ENCODE measurements around the gene DNMT3A.

DNMT3A gene

GRCh38 chr2:25293145-25293544, 48.6 kb downstream of the DNMT3A start:
- Mint-ChIP-seq H3K4me3 (no peak overlapping the region), H3K4me1 (ENCODE audit: low read depth) (peaks cover 25% of the 10 kb centered on the region), H3K9me3 (no peaks in the 10 kb centered on the region), H3K27me3 (ENCODE audit: low read depth) (no peaks in the 10 kb centered on the region), H3K27ac (no peak overlapping the region), H3K36me3 (ENCODE audit: low read depth) (peaks cover 16% of the 10 kb centered on the region)
- DNase-seq (ENCODE audit: low spot score) = no peak

DNA sequence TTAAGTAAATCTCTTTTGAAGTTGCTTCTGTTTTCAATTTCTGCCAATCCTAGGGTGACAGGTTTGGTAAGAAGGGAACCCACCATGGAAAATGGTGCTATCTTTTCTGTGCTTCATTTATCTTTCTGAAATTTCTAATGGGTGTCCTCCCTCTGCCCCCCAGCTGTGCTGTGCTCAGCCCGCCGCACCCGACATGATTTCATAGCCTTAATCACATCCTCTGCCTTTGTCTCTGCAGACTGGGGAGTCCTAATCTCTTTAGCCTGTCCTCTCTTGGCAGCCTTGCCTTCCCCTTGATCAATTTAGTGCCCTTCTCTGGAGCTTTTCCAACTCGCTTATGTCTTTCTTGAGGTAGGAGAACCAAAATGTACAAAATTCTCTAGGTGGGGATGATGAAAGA, 49.3 kb downstream of the DNMT3A start:
- no peak for DNase-seq (ENCODE audit: low spot score)
- Mint-ChIP-seq H3K9me3 (no peaks in the 10 kb centered on the region), H3K36me3 (ENCODE audit: low read depth) (peaks cover 17% of the 10 kb centered on the region), H3K4me1 (ENCODE audit: low read depth) (peaks cover 26% of the 10 kb centered on the region), H3K4me3 (no peak overlapping the region), H3K27me3 (ENCODE audit: low read depth) (no peaks in the 10 kb centered on the region), H3K27ac (peak overlapping the region; percentile 24)

DNA sequence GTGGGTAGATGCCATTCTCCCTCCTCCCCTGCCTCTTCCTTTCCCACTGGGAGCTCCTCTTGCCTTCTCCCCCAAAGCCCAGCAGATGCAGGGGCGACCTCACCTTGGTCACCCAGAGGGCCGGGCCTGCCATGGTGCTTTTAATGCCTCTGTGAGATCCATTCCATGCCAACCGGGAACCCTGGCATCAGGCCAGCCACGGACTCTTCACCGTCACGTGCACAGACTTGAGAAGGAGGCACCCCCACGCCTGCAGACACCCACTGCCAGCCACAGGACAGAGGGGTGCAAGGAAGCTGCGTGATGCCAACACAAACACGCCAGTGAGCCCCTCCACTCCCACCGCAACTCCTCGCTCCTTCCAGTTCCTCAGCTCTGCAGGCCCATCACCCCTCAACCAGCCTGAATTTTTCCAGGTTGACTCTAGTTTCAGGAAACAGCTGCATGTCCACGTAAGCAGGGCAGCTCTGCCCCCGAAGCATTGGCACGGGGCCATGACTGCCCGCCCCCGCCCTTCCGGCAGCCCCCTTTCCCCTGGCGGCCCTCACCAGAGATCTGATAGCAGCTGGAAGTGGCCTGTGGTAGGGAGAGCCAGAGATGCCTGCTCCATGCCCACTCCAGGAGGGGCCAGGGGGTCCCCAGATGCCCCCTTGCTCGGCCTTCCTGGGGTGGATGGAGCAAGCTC, 50.8 kb downstream of the DNMT3A start:
- H3K4me3 Mint-ChIP-seq = no peak overlapping the region
- H3K4me1 Mint-ChIP-seq (ENCODE audit: low read depth) = peaks cover 30% of the 10 kb centered on the region

GRCh38 chr2:25286723-25287483, 54.8 kb downstream of the DNMT3A start:
- Mint-ChIP-seq H3K9me3 (no peaks in the 10 kb centered on the region), H3K4me3 (no peak overlapping the region), H3K36me3 (ENCODE audit: low read depth) (peaks cover 24% of the 10 kb centered on the region), H3K27me3 (ENCODE audit: low read depth) (no peaks in the 10 kb centered on the region), H3K4me1 (ENCODE audit: low read depth) (peaks cover 23% of the 10 kb centered on the region), H3K27ac (peak overlapping the region; percentile 87)
- DNase-seq (ENCODE audit: low spot score) = no peak

More for the DNA sequence above, 50.8 kb downstream of the DNMT3A start:
- Mint-ChIP-seq H3K36me3 (ENCODE audit: low read depth) (peaks cover 18% of the 10 kb centered on the region), H3K27me3 (ENCODE audit: low read depth) (no peaks in the 10 kb centered on the region), H3K9me3 (no peaks in the 10 kb centered on the region), H3K27ac (no peak overlapping the region)
- no peak for DNase-seq (ENCODE audit: low spot score)

- no peaks in the 10 kb centered on the region for H3K9me3 Mint-ChIP-seq
- peak overlapping the region; percentile 53 for H3K4me3 Mint-ChIP-seq
- H3K36me3 Mint-ChIP-seq (ENCODE audit: low read depth) = peaks cover 31% of the 10 kb centered on the region
- no peaks in the 10 kb centered on the region for H3K27me3 Mint-ChIP-seq (ENCODE audit: low read depth)
- peak; percentile 63 for DNase-seq (ENCODE audit: low spot score)
- peaks cover 23% of the 10 kb centered on the region for H3K4me1 Mint-ChIP-seq (ENCODE audit: low read depth)
- H3K27ac Mint-ChIP-seq = peak overlapping the region; percentile 95
Observed at GRCh38 chr2:25286025-25286400, 55.7 kb downstream of the DNMT3A start.

DNA sequence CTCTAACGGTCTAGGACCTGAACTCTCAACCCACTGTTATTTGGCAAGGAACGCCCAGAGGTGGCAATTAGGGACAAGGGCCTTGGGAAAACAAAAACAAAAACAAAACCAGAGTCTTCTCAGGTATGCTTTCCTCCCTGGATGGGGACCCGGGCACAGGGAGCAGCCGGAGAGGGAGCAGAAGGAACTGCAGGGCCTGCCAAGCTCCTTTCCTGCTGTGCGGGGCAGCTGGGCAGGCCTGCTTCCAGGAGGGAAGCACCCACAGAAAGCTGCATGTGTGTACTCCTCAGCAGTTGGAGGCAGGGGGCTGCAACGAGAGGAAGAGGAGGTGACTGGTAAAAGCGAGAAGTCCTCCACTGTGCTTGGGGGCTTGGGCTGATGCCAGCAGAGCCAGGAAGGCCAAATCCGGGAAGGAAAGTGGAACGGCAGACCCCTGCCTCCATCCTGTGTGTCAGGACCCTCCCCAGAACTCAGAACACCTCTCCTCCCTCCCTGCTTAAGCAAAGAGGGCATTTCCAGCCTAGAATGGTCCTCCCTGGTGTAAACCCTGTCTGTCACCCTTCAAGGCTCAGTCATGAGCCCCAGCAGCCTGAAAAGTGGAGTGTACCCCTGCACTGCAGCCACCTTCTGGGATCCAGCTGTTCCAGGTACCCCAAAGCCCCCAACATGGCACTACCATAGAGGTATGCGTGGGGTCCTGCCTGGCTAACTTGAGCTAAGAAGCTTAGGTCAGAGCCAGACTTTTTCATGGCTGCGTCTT, 56.3 kb downstream of the DNMT3A start:
- H3K4me3 Mint-ChIP-seq = peak overlapping the region; percentile 53
- H3K27ac Mint-ChIP-seq = peak overlapping the region; percentile 95
- H3K27me3 Mint-ChIP-seq (ENCODE audit: low read depth) = no peaks in the 10 kb centered on the region
- DNase-seq (ENCODE audit: low spot score) = no peak
- peaks cover 36% of the 10 kb centered on the region for H3K36me3 Mint-ChIP-seq (ENCODE audit: low read depth)
- peaks cover 26% of the 10 kb centered on the region for H3K4me1 Mint-ChIP-seq (ENCODE audit: low read depth)
- no peaks in the 10 kb centered on the region for H3K9me3 Mint-ChIP-seq

DNA sequence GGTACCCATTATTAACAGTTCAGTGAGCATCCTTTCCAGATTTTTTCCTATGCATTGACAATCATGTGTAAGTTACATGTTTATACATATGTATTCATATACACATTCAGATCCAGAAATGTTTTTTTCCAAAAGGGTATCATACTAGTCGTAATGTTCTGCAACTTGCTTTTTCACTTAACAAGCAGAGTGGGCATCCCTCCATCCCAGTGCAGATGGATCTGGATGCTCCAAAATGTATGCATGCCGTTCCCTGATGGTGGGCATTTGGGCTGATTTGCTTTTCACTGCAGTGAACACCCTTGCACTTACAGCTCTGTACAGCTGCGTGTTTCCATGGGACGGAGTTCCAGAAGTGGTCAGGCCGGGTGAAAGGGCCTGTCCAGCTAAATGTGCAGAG, 57.0 kb downstream of the DNMT3A start:
- Mint-ChIP-seq H3K36me3 (ENCODE audit: low read depth) (peaks cover 37% of the 10 kb centered on the region), H3K9me3 (no peaks in the 10 kb centered on the region), H3K4me1 (ENCODE audit: low read depth) (peaks cover 31% of the 10 kb centered on the region), H3K27me3 (ENCODE audit: low read depth) (no peaks in the 10 kb centered on the region), H3K4me3 (no peak overlapping the region), H3K27ac (peak overlapping the region; percentile 95)
- no peak for DNase-seq (ENCODE audit: low spot score)

DNA sequence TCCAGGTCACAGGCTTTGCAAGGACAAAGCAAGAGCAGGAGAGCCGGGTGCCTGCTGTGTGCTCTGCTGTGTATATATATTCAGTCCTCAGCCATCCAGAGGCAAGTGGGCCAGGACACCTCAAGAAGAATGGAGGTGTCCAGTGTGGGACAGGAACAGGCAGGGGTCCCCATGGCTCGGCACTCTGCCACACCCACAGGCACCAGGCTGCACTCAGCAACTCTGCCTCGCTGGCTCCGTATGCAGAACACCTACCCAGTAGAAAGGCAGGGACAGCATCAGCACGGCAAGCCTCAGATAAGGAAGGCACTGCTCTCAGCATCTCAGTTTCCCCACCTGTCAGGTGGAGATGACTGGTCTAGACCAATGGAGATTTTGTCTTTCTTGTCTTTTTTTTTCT, 57.8 kb downstream of the DNMT3A start:
- H3K4me3 Mint-ChIP-seq = no peak overlapping the region
- H3K27me3 Mint-ChIP-seq (ENCODE audit: low read depth) = no peaks in the 10 kb centered on the region
- H3K36me3 Mint-ChIP-seq (ENCODE audit: low read depth) = peaks cover 40% of the 10 kb centered on the region
- peaks cover 40% of the 10 kb centered on the region for H3K4me1 Mint-ChIP-seq (ENCODE audit: low read depth)
- no peak for DNase-seq (ENCODE audit: low spot score)
- peak overlapping the region; percentile 26 for H3K27ac Mint-ChIP-seq
- H3K9me3 Mint-ChIP-seq = no peaks in the 10 kb centered on the region

DNA sequence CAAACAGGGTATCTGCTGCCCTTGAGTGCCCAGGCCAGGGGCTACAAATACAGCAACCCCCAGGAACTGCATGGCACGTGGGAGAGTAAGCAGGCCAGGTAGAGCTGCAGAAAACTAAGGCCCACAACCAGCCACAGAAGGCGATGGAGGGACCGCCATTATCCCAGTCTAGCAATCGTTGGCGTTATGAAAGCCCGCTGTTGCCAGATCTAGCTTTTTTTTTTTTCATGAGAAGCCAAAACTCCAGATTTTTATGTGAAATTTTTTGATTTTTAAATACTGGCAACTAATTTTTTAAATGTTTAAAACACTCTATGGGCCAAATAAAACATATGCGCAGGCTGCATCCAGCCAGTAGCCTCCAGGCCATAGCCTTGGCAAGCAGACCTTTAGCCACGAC, 59.8 kb downstream of the DNMT3A start:
- no peaks in the 10 kb centered on the region for H3K9me3 Mint-ChIP-seq
- H3K27me3 Mint-ChIP-seq (ENCODE audit: low read depth) = no peaks in the 10 kb centered on the region
- H3K27ac Mint-ChIP-seq = no peak overlapping the region
- no peak for DNase-seq (ENCODE audit: low spot score)
- H3K4me3 Mint-ChIP-seq = no peak overlapping the region
- peaks cover 35% of the 10 kb centered on the region for H3K36me3 Mint-ChIP-seq (ENCODE audit: low read depth)
- peaks cover 47% of the 10 kb centered on the region for H3K4me1 Mint-ChIP-seq (ENCODE audit: low read depth)

DNA sequence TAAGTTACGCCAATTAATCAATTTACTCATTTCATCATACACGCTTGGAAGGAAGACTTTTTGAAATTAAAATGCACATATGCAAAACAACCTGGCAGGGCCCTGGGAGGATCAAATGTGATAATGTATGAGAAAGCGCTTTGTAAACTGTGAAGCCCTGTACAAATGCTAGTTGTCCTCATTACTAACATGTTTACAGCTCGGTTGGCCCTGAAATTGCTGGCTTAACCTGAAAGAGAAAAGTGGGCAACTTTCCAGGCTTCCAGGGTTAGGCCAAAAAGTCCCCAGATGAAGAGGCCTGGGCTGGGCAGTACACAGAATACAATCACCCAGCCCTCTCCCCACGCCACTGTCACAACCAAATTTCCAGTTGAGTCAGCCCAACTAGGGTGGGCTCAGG, 60.2 kb downstream of the DNMT3A start:
- no peaks in the 10 kb centered on the region for H3K9me3 Mint-ChIP-seq
- no peak overlapping the region for H3K27ac Mint-ChIP-seq
- no peaks in the 10 kb centered on the region for H3K27me3 Mint-ChIP-seq (ENCODE audit: low read depth)
- H3K4me1 Mint-ChIP-seq (ENCODE audit: low read depth) = peaks cover 45% of the 10 kb centered on the region
- H3K36me3 Mint-ChIP-seq (ENCODE audit: low read depth) = peaks cover 33% of the 10 kb centered on the region
- DNase-seq (ENCODE audit: low spot score) = no peak
- no peak overlapping the region for H3K4me3 Mint-ChIP-seq

GRCh38 chr2:25280051-25280687, 61.6 kb downstream of the DNMT3A start:
- DNase-seq (ENCODE audit: low spot score) = no peak
- Mint-ChIP-seq H3K4me1 (ENCODE audit: low read depth) (peaks cover 45% of the 10 kb centered on the region), H3K36me3 (ENCODE audit: low read depth) (peaks cover 30% of the 10 kb centered on the region), H3K4me3 (no peak overlapping the region), H3K9me3 (no peaks in the 10 kb centered on the region), H3K27ac (peak overlapping the region; percentile 43), H3K27me3 (ENCODE audit: low read depth) (no peaks in the 10 kb centered on the region)

GRCh38 chr2:25279091-25279651, 62.6 kb downstream of the DNMT3A start:
- H3K9me3 Mint-ChIP-seq = no peaks in the 10 kb centered on the region
- DNase-seq (ENCODE audit: low spot score) = no peak
- no peaks in the 10 kb centered on the region for H3K27me3 Mint-ChIP-seq (ENCODE audit: low read depth)
- peak overlapping the region; percentile 67 for H3K4me3 Mint-ChIP-seq
- peak overlapping the region; percentile 82 for H3K27ac Mint-ChIP-seq
- H3K36me3 Mint-ChIP-seq (ENCODE audit: low read depth) = peaks cover 31% of the 10 kb centered on the region
- H3K4me1 Mint-ChIP-seq (ENCODE audit: low read depth) = peaks cover 45% of the 10 kb centered on the region

GRCh38 chr2:25276569-25277465, 64.9 kb downstream of the DNMT3A start:
- H3K27ac Mint-ChIP-seq = peak overlapping the region; percentile 89
- no peaks in the 10 kb centered on the region for H3K27me3 Mint-ChIP-seq (ENCODE audit: low read depth)
- peak; percentile 81 for DNase-seq (ENCODE audit: low spot score)
- peak overlapping the region; percentile 57 for H3K4me3 Mint-ChIP-seq
- H3K4me1 Mint-ChIP-seq (ENCODE audit: low read depth) = peaks cover 55% of the 10 kb centered on the region
- peaks cover 42% of the 10 kb centered on the region for H3K36me3 Mint-ChIP-seq (ENCODE audit: low read depth)
- H3K9me3 Mint-ChIP-seq = no peaks in the 10 kb centered on the region
